Heart left ventricle (tissue), 13 donors: ENCODE data around the gene TVP23C.

Experiments
- CTCF ChIP-seq, 12 donors: fragments of 200-600 bp; sonication (generic) in 4 of 12; IDR thresholded peaks; one replicate each; pipeline versions ENCODE4 v1.5.0 to v1.8.0; 2018 to 2022; ENCODE audit warnings: antibody characterized with exemption in 12 of 12, mild to moderate bottlenecking in 5 of 12
- POLR2A ChIP-seq, 2 donors: fragments of 450-650 bp; IDR thresholded peaks; one replicate each; pipeline ENCODE4 v1.6.1; 2017; ENCODE audit warnings: antibody characterized with exemption in 2 of 2, mild to moderate bottlenecking in 2 of 2, moderate library complexity in 2 of 2
- donor health status: ischemic (EF 13 %, LVEDD 7.1; RV severe dilation, severe dysfunction).
- donor health status: DM: no; HTN: yes; CAD: no.
- donor health status: DM: no; HTN: no; CAD: no.
- donor health status: ischemic (EF 25% LVEDD 6.9; RV normal size, moderate dysfunction).
- donor health status: ischemic (EF 25% LVEDD 5.7; RV mildly dilated, moderate dysfunction).
- donor health status: ischemic (EF 35%, LVEDD 5.7; RV mildly dilated, moderate dysfunction).
- donor health status: nonischemic (EF 11% LVEDD 7.7; RV severe dilation, severe dysfunction).
- donor health status: DM: yes; HTN: yes; CAD: no.
- donor health status: PGD.
- donor health status: ischemic (EF 29% LVEDD 5.4; RV normal size, mild dysfunction).
- donor health status: nonischemic (EF 23%, LVEDD 6.1; RV moderate dilation, normal function).

DNA sequence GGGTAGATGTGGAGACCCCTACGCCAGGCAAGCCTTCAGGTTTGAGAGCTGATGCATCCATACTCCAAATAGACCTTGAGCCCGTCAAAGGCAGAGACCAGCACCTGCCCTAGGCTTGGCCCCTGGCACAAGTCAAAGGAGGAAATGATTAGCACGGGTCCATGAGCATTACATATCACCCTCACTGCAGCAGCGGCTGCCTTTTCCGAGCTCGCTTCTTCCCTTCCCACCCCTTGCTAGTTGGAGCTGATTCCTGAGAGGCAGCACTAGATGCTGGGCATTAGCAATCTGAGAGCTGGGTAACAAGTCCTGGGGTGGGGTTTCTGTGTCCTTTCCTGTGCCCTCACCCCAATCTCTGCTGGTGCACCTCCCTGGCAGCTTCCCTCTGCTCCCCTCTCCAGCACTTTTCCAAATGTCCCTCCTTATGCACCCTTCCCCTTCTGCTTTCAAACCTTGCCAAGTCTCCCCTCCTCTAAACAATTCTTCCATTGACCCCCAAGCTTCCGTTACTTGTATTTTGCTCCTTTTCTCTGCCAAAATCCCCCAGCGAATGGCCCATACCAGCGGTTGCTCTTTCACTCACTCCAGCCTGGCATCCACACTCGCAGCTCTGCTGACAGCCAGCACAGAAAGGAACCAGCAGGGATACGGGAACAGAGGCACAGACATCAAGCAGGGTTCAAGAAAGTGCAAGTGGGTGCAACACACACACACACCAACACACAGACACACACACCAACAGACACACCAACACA, 98.9 kb downstream of the TVP23C start:
- TF ChIP-seq CTCF (IDR thresholded peaks at IDR 0.05) (no peak), POLR2A (IDR thresholded peaks at IDR 0.05) (no peak)
